Activated T-helper 1 cell treated with anti-CD3 and anti-CD28 coated beads, Interleukin-12 subunit alpha, Interleukin-12 subunit beta, Interleukin-2, Interleukin-4 antibody, amounts not matched to agents 30 ng/mL and 10 ng/mL and 1 ng/mL, durations not matched to agents 14 hours and 24 hours and 36 hours (primary cell): ENCODE measurements around the gene C1orf115. TPM values are rescaled to one million over a fixed set of nuclear protein-coding genes. Genes with fewer than 3 reads are reported as not detected.
"Not testable (repeated sequence)": the region's sequence is repeated elsewhere in the genome, so short reads cannot be mapped to it uniquely, and the experiment has no call there.

Experiments
- DNase-seq: peaks from one replicate; pipeline ENCODE4 v3.0.0; 2021; ENCODE audit warnings: low spot score
- H3K27ac Mint-ChIP-seq: one replicate; pipeline ENCODE4 v1.8.0; 2021; ENCODE audit warnings: mild to moderate bottlenecking, mixed read lengths
- H3K27me3 Mint-ChIP-seq: one replicate; pipeline ENCODE4 v1.8.0; 2022; ENCODE audit warnings: mild to moderate bottlenecking, moderate library complexity, mixed read lengths; ENCODE audit not compliant: insufficient read depth
- H3K36me3 Mint-ChIP-seq: one replicate; pipeline ENCODE4 v1.8.0; 2021; ENCODE audit warnings: low read depth, mixed read lengths
- H3K4me1 Mint-ChIP-seq: one replicate; pipeline ENCODE4 v1.8.0; 2021; ENCODE audit warnings: low read depth, mixed read lengths
- H3K4me3 Mint-ChIP-seq: one replicate; pipeline ENCODE4 v1.8.0; 2021; ENCODE audit warnings: mild to moderate bottlenecking, moderate library complexity, mixed read lengths
- H3K9me3 Mint-ChIP-seq: one replicate; pipeline ENCODE4 v1.8.0; 2021; ENCODE audit warnings: mixed read lengths
- intact Hi-C: fragments of 100-400 bp; cut with micrococcal nuclease; formaldehyde crosslinking; loops from one replicate; pipeline ENCODE4 v1.15.1; 2024
- total RNA-seq: library from RNA; stranded (reverse); gene quantifications from 2 replicates; pipeline ENCODE4 v1.2.3, GENCODE V29; 2022

The C1orf115 gene
- total RNA-seq, 1 donor from 2014 or later, result 0.05 TPM

DNA sequence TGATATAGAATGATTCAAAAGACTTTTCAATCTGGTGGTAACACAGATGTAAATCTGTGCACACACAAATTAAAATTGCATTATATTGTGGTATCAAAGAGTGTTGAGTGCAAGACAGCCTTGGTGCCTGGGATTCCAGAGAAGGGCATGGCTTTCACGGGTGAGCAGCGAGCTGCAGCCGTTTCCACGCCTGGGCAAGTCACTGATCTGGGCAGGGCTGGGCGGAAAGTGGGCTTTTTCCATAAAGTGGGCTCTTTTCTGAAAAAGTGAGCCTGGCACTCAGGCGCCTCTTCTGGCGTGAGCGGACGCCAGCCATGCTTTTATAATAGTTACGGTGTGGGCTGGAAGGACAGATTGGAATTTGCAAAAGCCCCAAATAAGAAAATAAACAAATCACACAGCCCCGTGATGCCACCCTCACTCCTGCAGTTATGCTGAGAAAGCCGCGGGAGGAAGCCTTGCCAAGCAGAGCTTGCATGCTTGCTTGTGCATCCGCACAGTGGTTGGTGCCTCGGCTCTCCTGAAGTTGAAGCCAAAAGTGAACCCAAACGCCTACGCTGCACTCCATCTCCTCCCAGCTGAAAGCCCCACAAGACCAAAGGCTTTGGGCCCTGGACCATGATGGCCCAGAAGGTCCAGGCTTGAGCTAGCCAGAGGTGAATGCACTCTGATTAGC, 7.1 kb upstream of the C1orf115 start:
- Mint-ChIP-seq H3K4me1 (no peaks in the 10 kb centered on the region), H3K36me3 (no peaks in the 10 kb centered on the region), H3K27me3 (peaks cover 5% of the 10 kb centered on the region), H3K27ac (no peak overlapping the region), H3K9me3 (no peaks in the 10 kb centered on the region), H3K4me3 (no peak overlapping the region)
- DNase-seq, result no peak
- intact Hi-C loops, result no loop called here

DNA sequence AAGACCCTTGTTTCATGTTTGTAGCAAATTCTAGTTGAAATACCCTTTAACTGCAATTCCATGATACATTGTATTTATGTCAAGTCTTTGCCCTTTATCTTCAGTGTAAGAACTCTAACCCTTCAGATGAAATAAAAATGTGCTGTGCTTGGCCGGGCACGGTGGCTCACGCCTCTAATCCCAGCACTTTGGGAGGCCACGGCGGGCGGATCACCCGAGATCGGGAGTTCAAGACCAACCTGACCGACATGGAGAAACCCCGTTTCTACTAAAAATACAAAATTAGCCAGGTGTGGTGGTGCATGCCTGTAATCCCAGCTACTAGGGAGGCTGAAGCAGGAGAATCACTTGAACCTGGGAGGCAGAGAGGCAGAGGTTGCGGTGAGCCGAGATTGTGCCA, 6.4 kb upstream of the C1orf115 start:
- H3K4me3 Mint-ChIP-seq, H3K27me3 Mint-ChIP-seq, H3K4me1 Mint-ChIP-seq, intact Hi-C loops, H3K36me3 Mint-ChIP-seq, H3K9me3 Mint-ChIP-seq, H3K27ac Mint-ChIP-seq, DNase-seq: not testable (repeated sequence)

- H3K27me3 Mint-ChIP-seq, result peaks cover 5% of the 10 kb centered on the region
- peaks cover 4% of the 10 kb centered on the region for H3K4me1 Mint-ChIP-seq
- no peak for DNase-seq
- no peaks in the 10 kb centered on the region for H3K9me3 Mint-ChIP-seq
- H3K36me3 Mint-ChIP-seq, result no peaks in the 10 kb centered on the region
- no peak overlapping the region for H3K4me3 Mint-ChIP-seq
- H3K27ac Mint-ChIP-seq, result no peak overlapping the region
- intact Hi-C loops, result no loop called here
Observed at GRCh38 chr1:220684890-220685289, 5.3 kb upstream of the C1orf115 start.

- DNase-seq, result no peak
- no peaks in the 10 kb centered on the region for H3K9me3 Mint-ChIP-seq
- no peak overlapping the region for H3K27ac Mint-ChIP-seq
- H3K27me3 Mint-ChIP-seq, result peaks cover 6% of the 10 kb centered on the region
- no peaks in the 10 kb centered on the region for H3K36me3 Mint-ChIP-seq
- peaks cover 7% of the 10 kb centered on the region for H3K4me1 Mint-ChIP-seq
- no peak overlapping the region for H3K4me3 Mint-ChIP-seq
- intact Hi-C loops, result no loop called here
Observed at GRCh38 chr1:220685879-220686278, 4.3 kb upstream of the C1orf115 start.

- H3K36me3 Mint-ChIP-seq, result no peaks in the 10 kb centered on the region
- H3K4me3 Mint-ChIP-seq, result no peak overlapping the region
- intact Hi-C loops, result no loop called here
Observed at GRCh38 chr1:220687809-220688208, 2.4 kb upstream of the C1orf115 start.

DNA sequence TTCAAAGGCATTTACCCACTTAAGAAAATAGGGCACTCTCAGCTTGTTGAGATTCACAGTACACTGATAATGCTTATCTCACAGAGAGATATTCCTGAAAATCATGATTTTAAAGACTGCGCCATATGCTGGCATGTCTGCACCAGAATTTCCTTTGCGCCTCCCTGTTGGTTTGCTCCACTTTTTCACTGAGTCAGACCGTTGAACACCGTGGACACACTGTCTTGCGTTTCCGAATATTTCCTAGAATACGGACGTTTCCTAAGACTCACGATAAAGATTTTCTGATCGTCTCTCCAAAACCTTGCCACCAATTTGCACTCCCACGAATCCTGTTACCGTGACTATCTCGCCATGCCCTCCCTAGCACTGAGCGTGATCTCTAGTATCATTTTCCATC, 497 bp upstream of the C1orf115 start:
- Mint-ChIP-seq H3K36me3 (no peaks in the 10 kb centered on the region), H3K27ac (no peak overlapping the region), H3K4me3 (peak overlapping the region; percentile 84), H3K27me3 (peaks cover 26% of the 10 kb centered on the region), H3K9me3 (no peaks in the 10 kb centered on the region), H3K4me1 (peaks cover 7% of the 10 kb centered on the region)
- intact Hi-C loops, result loop anchor here (1.0 to 5.0 kb wide), 3 partner anchors 44 to 157 kb away; no protein-coding TSS in a partner anchor
- no peak for DNase-seq

More at GRCh38 chr1:220687809-220688208, 2.4 kb upstream of the C1orf115 start:
- Mint-ChIP-seq H3K9me3 (no peaks in the 10 kb centered on the region), H3K4me1 (peaks cover 7% of the 10 kb centered on the region), H3K27me3 (peaks cover 22% of the 10 kb centered on the region), H3K27ac (no peak overlapping the region)
- no peak for DNase-seq

- Mint-ChIP-seq H3K36me3 (no peaks in the 10 kb centered on the region), H3K27me3 (peaks cover 26% of the 10 kb centered on the region)
- intact Hi-C loops, result loop anchor here (5.0 kb wide), 1 partner anchor 159 kb away; no protein-coding TSS in a partner anchor
Observed at GRCh38 chr1:220691053-220691684, 1.0 kb downstream of the C1orf115 start.

GRCh38 chr1:220692436-220693228, 2.5 kb downstream of the C1orf115 start:
- H3K4me1 Mint-ChIP-seq, result peaks cover 7% of the 10 kb centered on the region
- DNase-seq, result no peak
- H3K4me3 Mint-ChIP-seq, result no peak overlapping the region
- H3K27me3 Mint-ChIP-seq, result peaks cover 26% of the 10 kb centered on the region
- no peaks in the 10 kb centered on the region for H3K9me3 Mint-ChIP-seq
- intact Hi-C loops, result loop anchor here (5.0 kb wide), 1 partner anchor 160 kb away; no protein-coding TSS in a partner anchor
- H3K27ac Mint-ChIP-seq, result no peak overlapping the region
- no peaks in the 10 kb centered on the region for H3K36me3 Mint-ChIP-seq

More at GRCh38 chr1:220691053-220691684, 1.0 kb downstream of the C1orf115 start:
- H3K27ac Mint-ChIP-seq, result no peak overlapping the region
- H3K4me1 Mint-ChIP-seq, result peaks cover 7% of the 10 kb centered on the region
- H3K4me3 Mint-ChIP-seq, result peak overlapping the region; percentile 48
- DNase-seq, result no peak
- H3K9me3 Mint-ChIP-seq, result no peaks in the 10 kb centered on the region

DNA sequence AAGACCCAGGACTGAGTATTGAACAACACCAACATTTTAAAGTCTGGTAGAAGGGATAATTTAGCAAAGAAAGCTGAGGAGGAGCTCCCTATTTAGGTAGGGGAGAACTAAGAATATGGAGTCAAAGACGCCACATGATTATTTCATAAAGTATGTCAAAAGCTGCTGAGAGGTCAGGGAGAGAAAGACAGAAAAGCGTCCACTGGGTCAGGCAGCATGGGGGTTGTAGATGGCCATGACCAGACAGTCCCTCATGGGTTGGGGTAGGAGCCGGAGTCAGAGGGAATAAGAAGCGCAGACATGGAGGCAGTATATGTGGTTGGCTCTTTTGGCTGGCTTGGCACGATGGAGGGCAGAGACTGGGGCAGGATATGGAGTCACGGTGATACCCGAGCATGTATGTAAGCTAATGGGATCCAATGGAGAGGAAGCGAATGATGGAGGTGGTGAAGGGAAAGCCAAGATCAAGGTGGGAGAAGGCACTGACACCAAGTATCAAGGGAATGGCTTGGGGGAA, 4.8 kb downstream of the C1orf115 start:
- no peaks in the 10 kb centered on the region for H3K36me3 Mint-ChIP-seq
- intact Hi-C loops, result loop anchor here (5.0 kb wide), 1 partner anchor 163 kb away; no protein-coding TSS in a partner anchor
- no peak overlapping the region for H3K4me3 Mint-ChIP-seq
- no peak overlapping the region for H3K27ac Mint-ChIP-seq
- peaks cover 3% of the 10 kb centered on the region for H3K4me1 Mint-ChIP-seq
- no peaks in the 10 kb centered on the region for H3K9me3 Mint-ChIP-seq
- peaks cover 24% of the 10 kb centered on the region for H3K27me3 Mint-ChIP-seq
- DNase-seq, result no peak

GRCh38 chr1:220695426-220695825, 5.3 kb downstream of the C1orf115 start:
- DNase-seq, result no peak
- Mint-ChIP-seq H3K9me3 (no peaks in the 10 kb centered on the region), H3K27me3 (peaks cover 20% of the 10 kb centered on the region), H3K4me3 (no peak overlapping the region), H3K4me1 (no peaks in the 10 kb centered on the region), H3K36me3 (no peaks in the 10 kb centered on the region), H3K27ac (no peak overlapping the region)
- intact Hi-C loops, result no loop called here

GRCh38 chr1:220696226-220696862, 6.2 kb downstream of the C1orf115 start:
- Mint-ChIP-seq H3K4me3 (no peak overlapping the region), H3K36me3 (no peaks in the 10 kb centered on the region), H3K27ac (no peak overlapping the region), H3K4me1 (no peaks in the 10 kb centered on the region), H3K9me3 (no peaks in the 10 kb centered on the region), H3K27me3 (peaks cover 17% of the 10 kb centered on the region)
- DNase-seq, result no peak
- intact Hi-C loops, result no loop called here

DNA sequence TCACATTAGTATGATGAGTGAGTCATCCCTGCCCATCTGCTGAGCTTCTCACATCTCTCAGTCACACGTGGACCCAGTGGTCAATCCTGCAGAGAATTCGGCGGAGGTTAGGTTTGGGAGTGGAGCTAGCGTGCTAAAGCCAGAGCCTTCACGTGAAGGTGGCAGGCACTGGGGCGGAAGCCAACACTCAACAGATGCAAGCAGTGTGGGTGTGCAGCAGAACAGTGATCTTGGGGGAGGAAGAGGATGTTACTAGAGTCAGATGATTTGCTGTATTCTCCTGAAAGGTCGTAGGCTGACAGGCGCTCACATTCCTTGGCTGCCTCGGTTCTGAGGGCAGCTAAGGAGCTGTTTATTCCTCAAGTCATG, 6.7 kb downstream of the C1orf115 start:
- peaks cover 17% of the 10 kb centered on the region for H3K27me3 Mint-ChIP-seq
- no peak for DNase-seq
- no peak overlapping the region for H3K4me3 Mint-ChIP-seq
- no peaks in the 10 kb centered on the region for H3K4me1 Mint-ChIP-seq
- intact Hi-C loops, result no loop called here
- no peaks in the 10 kb centered on the region for H3K9me3 Mint-ChIP-seq
- no peaks in the 10 kb centered on the region for H3K36me3 Mint-ChIP-seq
- no peak overlapping the region for H3K27ac Mint-ChIP-seq
